AG04449 (cell line): ENCODE measurements around the gene PDX1.
A peak's percentile ranks its signal among the peaks of the same experiment; 100 is the strongest.

Experiments used
- CTCF ChIA-PET: fragments of 350-600 bp; formaldehyde crosslinking; extraction: SDS; loops from one replicate; lab custom pipeline; 2021; ENCODE audit warnings: antibody characterized with exemption; lab: Yijun Ruan, JAX
- POLR2A ChIA-PET: fragments of 400-600, 350-600 bp; formaldehyde crosslinking; extraction: SDS; loops from one replicate; lab custom pipeline; 2020; ENCODE audit warnings: antibody characterized with exemption, inconsistent platforms; lab: Yijun Ruan, JAX
- DNase-seq: peaks from one replicate; pipeline ENCODE4 v3.0.0-alpha.2; 2010; ENCODE audit warnings: low read depth, low spot score
- H3K4me3 ChIP-seq: 2 replicates; pipeline ENCODE4 v1.5.1; 2011; ENCODE audit warnings: low read depth, mild to moderate bottlenecking, control low read depth, low read length
- TF ChIP-seq, protein P1 (sequence below): IDR thresholded peaks from one replicate; pipeline ENCODE4 v1.5.1; 2011; ENCODE audit warnings: mild to moderate bottlenecking, moderate library complexity, low read length, control low read depth, inconsistent platforms; ENCODE audit not compliant: insufficient read depth; ENCODE audit errors: missing control alignments

The PDX1 gene

DNA sequence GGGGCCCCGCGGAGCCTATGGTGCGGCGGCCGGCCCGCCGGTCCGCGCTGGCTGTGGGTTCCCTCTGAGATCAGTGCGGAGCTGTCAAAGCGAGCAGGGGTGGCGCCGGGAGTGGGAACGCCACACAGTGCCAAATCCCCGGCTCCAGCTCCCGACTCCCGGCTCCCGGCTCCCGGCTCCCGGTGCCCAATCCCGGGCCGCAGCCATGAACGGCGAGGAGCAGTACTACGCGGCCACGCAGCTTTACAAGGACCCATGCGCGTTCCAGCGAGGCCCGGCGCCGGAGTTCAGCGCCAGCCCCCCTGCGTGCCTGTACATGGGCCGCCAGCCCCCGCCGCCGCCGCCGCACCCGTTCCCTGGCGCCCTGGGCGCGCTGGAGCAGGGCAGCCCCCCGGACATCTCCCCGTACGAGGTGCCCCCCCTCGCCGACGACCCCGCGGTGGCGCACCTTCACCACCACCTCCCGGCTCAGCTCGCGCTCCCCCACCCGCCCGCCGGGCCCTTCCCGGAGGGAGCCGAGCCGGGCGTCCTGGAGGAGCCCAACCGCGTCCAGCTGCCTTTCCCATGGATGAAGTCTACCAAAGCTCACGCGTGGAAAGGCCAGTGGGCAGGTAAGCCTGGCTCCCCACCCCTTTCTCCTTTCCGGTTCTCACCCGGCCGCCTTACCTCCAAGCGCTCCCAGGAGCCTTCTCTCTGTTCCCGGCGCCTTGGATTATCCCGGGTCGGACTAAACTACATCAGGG lies at the start of gene PDX1:
TSS of gene PDX1 (plus strand) at position 67 of the 743 bp plus-strand sequence. CDS start at position 206, 139 bp downstream.
- no peak for DNase-seq
- TF ChIP-seq, protein P1, sequence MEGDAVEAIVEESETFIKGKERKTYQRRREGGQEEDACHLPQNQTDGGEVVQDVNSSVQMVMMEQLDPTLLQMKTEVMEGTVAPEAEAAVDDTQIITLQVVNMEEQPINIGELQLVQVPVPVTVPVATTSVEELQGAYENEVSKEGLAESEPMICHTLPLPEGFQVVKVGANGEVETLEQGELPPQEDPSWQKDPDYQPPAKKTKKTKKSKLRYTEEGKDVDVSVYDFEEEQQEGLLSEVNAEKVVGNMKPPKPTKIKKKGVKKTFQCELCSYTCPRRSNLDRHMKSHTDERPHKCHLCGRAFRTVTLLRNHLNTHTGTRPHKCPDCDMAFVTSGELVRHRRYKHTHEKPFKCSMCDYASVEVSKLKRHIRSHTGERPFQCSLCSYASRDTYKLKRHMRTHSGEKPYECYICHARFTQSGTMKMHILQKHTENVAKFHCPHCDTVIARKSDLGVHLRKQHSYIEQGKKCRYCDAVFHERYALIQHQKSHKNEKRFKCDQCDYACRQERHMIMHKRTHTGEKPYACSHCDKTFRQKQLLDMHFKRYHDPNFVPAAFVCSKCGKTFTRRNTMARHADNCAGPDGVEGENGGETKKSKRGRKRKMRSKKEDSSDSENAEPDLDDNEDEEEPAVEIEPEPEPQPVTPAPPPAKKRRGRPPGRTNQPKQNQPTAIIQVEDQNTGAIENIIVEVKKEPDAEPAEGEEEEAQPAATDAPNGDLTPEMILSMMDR, result no peak
- ChIA-PET CTCF (interaction anchor here (0.9 to 1.9 kb wide), 3 partner anchors 32 to 37 kb away, joined by 3 to 10 read pairs (median 3); no protein-coding TSS in a partner anchor), POLR2A (interaction anchor here (0.6 kb wide), 1 partner anchor 14 kb away, joined by 3 read pairs; no protein-coding TSS in a partner anchor)
- H3K4me3 ChIP-seq, result peak within 1 kb of the TSS; percentile 32; the same call in 1 of the 2 replicates

DNA sequence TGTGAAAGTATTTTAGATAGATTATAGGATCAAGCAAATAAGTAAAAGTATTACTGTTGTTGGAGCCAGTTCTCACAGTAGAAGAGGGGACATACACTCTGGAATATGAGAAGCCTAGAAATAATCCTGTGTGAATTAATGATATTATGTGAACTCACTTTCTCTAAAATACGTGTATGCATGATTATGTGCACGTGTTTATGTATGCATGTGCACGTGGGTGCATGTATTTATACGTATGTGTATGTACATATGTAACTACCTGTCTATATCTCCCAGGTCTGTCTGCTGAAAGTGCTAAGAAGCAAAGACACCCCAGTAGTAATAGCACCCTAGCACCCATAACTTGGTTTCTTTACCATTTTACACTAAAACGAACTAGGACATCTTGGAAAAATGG lies 41.5 kb upstream of the PDX1 start:
- no peak overlapping the region for H3K4me3 ChIP-seq
- TF ChIP-seq, protein P1, result no peak
- ChIA-PET CTCF (interaction anchor here (1.8 kb wide), 1 partner anchor 10 kb away, joined by 11 read pairs; no protein-coding TSS in a partner anchor), POLR2A (no interaction called here)
- no peak for DNase-seq

DNA sequence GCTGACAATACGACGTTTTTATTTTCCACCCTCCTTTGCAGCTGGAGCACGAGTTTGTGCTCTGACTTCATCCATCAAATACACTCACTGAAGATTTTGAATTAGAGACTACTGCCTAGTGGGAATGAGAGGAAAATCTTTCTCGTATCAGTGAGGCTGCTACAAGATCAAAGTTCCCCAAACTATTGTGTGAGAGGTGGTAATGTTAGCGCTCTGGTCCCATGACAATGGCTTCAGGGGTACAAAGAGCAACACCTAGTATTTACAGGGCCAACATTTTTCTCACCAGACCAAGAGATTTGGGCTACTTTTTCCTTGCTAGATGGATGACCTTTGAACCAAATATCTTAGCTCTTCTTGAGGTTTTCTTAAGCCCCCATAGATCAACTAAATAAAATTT lies 30.3 kb upstream of the PDX1 start:
- ChIA-PET CTCF (no interaction called here), POLR2A (no interaction called here)
- no peak for DNase-seq
- TF ChIP-seq, protein P1, result no peak
- no peak overlapping the region for H3K4me3 ChIP-seq

DNA sequence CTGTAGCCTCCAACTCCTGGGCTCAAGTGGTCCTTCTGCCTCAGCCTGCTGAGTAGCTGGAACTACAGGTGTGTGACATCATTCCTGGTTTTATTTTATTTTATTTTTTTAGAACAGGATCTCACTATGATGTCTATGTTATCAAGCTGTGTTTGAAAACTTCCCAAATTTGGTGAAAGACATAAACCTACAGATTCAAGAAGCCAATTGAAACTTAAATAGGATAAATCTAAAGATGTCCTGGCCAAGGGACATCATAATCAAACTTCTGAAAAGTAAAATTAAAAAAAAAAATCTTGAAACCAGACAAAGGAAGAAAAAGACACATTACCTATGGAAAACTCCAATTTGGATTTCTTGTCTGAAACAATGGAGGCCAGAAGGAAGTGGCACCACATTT lies 23.1 kb upstream of the PDX1 start:
- CTCF ChIA-PET, result no interaction called here
- POLR2A ChIA-PET, result no interaction called here
- DNase-seq, result no peak
- no peak overlapping the region for H3K4me3 ChIP-seq
- TF ChIP-seq, protein P1, result no peak

DNA sequence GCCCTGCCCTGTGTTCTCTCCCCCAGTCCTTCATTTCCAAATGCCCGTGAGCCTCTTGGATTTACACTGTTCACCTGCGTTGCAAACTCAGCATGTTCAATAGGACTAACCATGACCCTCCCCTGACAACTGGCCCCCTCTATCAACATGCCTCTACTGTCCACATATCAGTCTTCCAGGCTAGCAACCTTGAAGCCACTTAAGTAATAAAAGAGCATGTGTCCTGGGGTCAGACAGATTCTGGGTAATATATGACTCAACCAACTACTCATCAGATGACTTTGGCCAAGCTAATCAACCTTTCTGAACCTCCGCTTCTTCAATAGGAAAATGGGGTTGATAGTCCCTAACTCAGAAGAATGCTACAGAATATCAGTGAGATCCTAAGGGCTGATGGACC lies 15.1 kb upstream of the PDX1 start:
- TF ChIP-seq, protein P1, result no peak
- no peak overlapping the region for H3K4me3 ChIP-seq
- ChIA-PET POLR2A (no interaction called here), CTCF (no interaction called here)
- DNase-seq, result no peak

DNA sequence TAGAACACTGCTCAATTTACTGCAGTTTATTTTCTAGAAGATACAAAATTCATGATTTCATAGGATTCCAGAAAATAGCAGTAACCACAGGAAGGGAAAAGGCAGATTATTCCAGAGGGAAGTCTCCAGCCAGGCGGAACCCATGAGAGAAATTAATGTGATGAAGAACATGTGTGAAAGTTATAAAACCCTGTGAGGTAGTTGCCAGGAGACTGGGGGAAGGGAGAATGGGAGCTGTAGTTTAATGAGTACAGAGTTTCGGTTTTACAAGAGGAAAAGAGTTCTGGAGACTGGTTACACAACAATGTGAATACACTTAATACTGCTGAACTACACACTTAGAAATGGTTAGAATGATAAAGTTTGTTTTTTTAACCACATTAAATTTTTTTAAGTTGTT lies 14.2 kb upstream of the PDX1 start:
- TF ChIP-seq, protein P1, result no peak
- CTCF ChIA-PET, result no interaction called here

More for the DNA sequence above, 14.2 kb upstream of the PDX1 start:
- no peak overlapping the region for H3K4me3 ChIP-seq
- POLR2A ChIA-PET, result interaction anchor here (0.7 kb wide), 1 partner anchor 14 kb away, joined by 3 read pairs; the partner anchor contains the start of gene PDX1
- no peak for DNase-seq
